ENCODE data around the gene CXCL12.

CXCL12 gene

DNA sequence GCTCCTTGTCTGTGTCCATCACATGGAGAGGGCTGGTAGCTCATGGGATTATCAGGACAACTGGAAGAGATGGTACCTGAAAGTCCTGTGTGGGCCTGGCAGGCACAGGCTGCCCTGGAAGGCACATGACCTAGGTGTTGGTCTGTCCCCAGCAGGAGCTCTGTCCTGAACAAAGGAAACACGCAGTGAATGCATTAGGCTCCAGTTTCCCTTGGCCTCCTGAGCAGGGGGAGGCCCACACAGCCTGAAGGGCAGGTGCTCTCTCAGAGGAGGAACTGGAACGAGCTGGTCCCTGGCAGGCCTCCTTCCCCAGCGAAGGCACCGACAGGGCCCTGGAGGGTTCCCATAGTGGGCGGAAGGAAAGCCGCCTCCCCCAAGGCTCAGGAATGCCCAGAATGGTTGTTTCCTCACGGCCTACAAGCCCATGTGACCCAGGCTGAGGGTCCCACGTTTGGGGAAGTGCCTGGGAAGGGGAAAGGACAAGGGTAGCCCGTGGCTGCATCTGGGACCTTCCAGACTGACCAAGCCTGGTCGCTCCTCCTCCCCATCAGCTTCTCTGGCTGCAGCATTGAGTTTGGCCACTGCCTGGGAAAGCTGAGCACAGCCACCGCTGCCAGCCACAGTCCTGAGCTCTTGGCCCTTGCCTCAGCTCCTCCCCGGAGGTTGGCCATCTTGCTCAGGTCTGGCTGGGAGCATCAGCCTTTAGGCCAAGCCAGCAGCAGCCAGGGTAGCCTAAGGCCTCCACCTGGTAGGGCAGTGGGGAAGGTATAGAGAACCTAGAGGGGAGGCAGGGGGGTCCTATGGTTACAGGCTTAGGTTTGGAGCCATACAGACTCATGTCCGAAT, 21.8 kb downstream of the CXCL12 start:
- FAIRE-seq = no peak

DNA sequence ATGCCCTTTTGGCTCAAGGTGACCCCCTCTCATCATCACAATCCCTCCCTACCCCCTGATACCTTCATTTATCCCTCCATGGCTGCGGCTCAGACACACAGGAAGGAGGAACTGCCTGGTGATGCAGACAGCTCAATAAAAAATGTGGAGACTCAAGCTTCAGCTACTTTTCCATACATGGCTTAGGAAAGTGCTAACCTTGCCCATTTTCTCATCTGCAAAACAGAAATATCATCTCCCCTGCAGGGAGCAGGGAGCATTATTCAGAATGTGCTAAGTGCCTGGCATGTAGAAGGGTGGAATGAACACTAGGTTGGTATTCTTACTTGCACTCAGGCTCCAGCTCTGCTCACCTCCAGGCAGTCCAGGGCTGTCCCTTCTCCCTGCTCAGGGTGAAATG, 23.8 kb downstream of the CXCL12 start:
- FAIRE-seq = no peak

DNA sequence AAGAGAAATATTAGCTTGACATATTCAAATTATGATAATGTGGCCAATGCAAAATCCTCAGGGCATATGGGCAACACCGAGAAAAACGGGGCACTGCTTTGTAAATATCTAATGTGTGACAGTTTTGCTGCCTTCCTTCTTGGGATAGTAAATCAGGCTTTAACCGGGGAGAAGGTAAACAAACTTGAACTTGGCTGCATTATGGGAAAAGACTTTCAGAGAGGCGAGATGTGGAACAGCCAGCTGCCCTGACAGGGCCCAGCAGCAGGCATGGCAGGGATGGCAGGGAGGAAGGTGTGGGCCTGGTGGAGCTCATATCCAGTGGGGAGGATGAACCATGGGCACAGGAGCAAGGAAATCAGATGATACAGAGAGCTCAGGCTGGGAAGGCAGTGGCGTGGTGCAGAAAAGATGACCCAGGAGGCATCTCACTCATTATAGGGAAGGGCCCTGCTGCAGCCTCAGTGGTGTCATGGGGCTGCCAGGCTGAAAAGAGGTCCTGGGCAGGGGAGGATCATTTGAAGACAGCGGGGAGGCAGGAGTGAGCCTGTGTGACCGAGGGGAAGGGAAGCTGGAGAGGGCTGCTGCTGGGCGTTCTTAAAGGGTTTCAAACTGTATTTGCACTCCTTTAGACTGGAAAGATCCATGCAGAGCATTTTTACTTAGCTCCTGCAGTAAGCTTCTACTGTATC, 26.7 kb downstream of the CXCL12 start:
- no peak for FAIRE-seq

DNA sequence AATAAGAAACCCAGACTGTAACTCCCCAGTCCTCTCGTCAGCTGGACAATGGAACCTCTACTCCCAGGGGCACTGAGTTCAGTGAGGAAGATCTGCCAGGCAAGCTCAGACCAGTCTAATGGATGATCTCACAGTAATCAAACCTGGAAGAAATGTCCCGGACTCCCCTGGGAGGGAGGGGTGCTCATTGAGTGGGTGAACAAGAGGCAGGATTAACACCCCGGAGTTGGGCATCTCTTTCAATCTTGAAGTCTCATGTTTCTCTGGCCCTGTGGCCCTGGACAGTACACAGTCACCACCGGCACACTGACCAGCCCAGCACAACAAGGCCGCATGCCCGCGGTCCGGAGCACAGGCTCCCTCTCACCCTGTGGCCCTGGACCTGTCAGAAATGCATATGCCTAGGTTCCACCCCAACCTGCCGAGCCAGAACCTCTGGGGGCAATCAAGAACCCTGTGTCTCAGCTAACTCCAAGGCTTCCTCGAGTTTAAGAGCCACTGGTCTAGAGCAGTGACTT, 27.8 kb downstream of the CXCL12 start:
- FAIRE-seq = no peak

DNA sequence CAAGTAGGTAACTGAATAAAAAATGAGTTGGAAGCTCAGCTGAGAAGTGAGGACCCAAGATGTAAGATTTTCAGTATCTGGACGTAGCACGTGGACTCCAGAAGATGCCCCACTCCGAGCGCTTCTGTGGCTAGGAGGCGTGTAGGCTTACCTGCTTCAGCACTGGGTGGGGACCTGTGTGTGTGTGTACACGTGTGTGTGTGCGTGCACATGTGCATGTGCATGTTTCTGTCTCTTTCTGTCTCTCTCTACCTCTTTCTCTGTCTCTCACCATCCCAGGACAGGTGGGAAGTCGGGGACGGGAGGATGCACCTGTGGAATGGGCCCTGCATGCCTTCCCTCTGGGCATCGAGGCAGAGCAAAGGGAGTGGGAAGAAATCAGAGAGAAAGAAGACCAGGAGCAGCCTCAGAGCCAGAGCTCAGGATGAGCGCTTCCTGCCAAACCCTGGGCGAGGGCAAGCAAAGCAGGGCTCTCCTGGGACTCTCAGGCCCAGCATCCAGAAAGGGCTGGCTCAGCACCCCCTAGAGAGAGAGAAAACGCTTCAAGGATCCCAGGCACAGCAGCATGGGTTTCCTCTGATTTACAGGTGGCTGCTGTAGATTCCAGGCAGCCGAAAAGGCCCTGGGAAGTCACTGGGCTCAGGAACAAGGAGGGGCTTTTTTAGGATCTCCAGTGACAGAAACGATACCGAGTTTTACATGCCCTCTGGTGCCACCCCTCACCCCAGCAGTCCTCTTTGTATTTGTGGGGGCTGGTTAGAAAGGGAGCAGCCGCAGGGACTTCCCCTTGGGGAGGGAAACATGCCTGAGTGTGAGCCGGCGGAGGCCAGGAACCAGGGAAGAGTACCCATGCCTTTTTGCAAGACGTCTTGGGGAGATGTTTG, 28.5 kb downstream of the CXCL12 start:
- no peak for FAIRE-seq

DNA sequence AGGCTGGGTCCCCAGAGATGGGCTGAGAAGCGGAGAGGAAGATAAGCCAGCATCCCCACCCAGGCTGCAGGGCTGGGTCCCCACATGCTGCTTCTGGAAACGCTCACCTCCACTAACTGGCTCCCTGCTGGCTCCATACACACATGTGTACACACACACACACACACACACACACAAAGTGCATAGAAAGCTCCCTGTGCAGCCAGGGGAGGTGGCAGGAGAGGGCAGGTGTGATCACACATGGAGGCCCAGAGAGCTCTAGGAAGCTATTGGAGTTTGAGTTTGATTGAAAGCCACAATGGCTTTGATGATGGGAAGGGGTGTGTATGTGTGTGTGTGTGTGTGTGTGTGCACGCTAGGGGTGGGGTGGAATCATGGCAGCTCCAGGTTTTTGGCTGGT, 29.3 kb downstream of the CXCL12 start:
- no peak for FAIRE-seq

DNA sequence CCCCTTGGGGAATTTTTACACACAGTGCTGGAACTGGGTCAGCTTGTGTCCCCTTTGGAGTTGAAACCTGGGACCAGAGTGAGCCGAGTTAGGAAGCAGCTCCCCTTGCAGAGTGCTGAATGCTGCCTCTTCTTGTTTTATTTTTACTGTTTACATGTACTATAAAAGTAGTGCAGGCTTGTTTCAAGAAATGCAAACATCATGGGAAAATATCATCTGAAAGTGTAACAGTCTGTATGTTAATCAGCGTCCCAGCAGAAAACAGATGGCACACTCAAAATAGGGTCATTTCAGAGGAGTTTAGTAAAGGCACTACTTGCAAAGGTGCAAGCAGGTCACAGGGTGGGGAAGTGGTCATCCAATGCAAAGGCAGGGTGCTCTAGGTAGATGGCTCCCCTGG, 30.1 kb downstream of the CXCL12 start:
- FAIRE-seq = no peak

DNA sequence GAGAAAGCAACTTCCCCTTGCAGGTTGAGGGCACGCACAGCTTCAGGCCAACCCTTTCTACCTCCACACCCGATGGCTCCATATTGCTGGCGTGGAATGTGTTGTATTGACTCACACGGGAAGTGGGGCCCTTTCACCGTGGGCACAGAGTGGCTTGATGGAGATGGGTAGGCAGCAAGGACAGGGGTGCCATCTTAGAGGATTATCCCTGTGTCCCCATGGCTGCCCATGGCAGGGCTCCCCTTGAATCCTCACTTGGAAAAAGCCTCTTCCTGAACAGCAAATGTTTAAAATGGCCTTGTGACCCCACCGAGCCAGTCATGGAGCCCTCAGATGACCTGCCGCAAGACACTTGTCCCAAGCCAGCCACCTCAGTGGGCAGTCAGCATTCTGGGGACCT, 31.2 kb downstream of the CXCL12 start:
- no peak for FAIRE-seq

DNA sequence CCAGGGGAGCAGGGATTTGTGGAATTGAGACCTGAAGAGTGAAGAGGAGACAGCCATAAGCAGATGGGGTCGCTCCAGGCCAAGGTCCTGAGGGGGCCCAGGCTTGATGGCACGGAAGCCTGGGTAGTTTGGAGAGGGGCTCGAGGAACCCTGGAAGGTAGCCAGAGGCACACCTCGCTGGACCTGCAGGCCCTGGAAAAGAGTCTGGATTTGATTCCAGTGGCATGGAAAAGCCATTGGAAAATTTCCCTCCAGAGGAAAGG, 31.8 kb downstream of the CXCL12 start:
- FAIRE-seq = no peak

DNA sequence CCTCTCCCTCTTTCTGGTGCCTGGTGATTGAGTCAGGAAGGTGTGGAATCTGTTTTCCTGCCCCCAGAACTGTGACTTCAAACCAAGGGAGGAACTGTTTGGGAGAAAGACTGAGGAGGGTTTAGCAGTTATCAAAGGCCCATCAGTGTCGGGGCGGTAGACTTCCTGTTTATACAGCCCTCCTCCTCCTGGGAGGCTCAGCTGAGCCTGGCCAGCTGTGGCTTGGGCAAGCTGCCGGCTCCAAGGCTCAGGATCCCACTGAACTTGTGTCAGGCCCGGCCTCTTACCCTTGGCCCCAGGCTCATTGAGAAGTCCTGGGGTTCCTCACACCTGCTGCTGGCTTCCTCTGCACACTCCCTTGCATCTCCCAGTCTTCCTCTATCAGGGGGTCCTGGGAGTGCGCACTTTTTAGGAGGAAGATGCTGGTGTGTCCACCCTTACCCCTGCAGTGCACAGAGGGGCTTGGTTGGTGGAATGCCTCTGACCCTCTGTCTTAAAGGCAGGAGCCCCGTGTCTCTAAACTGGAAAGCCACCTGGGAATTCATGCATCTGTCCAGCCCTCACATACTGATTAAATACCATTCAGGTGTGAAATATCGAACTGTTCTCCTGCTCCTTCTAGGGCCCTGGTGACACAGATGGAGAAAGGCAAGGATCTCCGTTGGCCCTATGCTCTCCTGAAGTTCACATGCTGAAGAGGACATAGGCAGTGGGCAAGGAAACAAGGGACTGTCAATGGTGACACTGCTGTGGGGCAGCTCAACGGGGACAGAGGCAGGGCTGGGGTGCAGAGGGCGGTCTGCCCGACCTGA, 32.4 kb downstream of the CXCL12 start:
- FAIRE-seq = no peak

DNA sequence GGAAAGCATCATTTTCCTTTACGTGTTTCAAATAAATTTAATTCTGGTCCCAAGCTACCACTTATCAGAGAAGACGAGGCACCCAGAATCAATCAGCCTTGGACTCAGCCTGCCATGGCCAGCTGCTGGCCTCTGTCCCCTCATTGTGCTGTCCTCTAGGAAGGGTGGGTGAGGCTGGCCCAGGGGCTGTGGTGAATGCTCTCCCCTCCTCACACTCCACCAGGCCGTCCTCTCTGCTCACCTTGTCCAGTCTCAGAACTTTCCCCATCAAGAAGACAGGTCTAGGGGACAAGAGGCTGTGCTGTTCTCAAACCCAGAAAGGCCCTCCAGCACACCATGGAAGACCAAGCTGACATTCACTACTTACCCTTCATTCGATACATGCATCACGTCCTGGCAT, 36.4 kb downstream of the CXCL12 start:
- FAIRE-seq = no peak

DNA sequence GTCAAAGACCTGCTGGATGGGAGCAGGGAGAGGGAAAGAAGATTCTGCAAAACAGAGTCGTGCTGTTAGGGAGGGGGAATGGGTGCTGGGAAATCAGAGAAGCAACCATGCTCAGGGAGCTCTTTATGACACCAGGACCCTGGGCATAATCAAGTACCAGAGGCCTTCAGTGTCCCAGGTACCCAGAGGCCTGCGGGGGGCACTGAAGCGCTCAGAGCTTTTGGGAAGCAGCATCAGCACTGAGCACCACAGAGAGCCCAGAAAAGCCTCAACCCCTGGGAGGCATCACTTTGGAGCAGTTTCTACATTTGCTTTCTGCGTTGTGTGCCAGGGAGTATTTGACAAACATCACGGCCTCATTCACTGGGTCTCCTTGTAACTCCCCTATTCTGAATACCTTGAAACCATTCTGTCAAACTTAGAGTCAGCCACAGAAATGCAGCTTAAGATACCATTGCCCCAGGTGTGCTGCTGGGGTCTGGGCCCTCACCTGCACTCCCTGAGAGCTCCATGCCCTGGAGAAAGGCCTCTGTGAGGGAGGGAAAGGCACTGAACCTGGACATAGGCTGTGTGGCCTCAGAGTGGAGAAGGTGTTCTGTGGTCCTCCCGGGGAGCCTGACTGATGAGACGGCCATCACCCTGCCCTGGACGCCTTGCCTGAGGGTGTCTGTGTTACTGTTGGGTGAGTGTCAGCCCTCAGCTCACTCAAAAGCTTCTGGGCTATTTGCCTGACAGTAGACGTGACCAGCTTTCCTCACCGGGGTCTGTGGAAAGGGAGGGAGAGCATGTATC, 37.1 kb downstream of the CXCL12 start:
- FAIRE-seq = no peak

DNA sequence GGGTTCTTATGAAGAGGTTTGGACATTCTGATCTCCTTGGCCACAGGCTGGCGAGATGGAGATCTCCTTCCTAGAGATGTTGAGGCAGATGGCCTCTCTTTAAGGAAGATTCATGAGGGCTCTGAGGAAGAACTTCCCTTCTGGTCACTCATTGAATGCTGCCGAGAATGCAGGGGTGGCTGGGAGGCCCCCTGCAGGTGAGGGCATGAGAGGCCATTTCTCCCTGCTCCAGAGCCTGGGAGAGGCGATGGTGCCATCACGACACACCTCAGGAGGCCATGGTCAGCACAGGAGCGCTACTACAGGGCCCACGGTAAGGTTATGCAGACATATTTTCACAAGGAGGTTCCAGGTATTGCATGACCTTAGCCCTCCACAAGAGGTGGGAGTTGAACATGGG, 40.2 kb downstream of the CXCL12 start:
- FAIRE-seq = no peak

DNA sequence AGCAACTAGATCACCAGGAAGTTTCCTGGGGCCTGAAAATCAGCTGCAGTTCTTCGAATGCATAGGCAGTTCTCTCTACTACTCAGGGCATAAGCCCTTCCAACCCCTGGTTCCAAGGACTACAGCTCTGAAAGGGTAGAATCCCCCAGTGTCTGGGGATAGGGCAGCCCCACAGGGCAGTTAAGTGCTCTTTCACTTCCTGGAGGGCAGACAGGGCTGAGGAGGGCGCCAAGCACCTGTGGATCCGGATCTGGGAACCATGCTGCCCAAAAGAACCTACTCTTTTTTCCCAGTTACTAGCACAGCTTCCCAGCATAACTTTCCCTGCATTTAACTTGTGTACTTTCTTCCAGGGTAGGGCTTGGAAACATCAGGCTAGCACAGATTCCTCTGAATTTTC, 41.1 kb downstream of the CXCL12 start:
- no peak for FAIRE-seq

DNA sequence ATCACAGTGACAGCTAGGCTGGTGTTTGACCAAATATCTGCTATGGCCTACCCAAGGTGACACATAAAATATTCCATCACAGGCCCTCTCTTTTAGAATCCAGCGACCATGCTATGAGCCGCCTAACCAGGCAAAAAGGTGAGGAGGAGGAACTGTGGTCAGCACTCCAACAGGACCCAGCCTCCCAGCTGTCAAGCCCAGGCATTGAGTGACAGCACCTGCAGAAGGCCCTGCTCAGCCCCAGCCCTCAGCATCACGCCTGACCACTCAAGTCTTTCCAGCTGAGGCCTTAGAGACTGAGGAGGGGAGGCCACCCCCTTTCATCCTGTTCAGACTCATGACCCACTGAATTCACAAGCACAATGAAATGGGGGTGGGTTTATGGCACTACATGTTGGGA, 43.0 kb downstream of the CXCL12 start:
- no peak for FAIRE-seq

DNA sequence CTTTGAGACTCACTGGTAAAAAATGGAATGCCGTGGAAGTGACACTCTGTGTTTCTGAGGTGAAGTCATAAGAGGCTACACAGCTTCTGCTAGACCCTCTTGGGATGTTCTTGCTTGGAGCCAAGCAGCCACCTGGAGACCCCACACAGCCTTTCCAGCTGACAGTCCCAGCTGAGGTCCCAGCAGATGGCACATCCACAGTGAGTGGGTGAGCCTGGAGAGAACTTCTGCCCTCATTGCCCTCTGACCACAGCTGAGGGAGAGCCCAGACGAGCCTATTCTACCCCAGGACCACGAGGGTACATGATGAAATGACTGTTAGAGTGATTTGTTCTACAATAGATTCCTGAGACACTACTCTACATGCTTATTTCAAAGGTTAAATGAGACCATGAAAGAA, 44.3 kb downstream of the CXCL12 start:
- no peak for FAIRE-seq

DNA sequence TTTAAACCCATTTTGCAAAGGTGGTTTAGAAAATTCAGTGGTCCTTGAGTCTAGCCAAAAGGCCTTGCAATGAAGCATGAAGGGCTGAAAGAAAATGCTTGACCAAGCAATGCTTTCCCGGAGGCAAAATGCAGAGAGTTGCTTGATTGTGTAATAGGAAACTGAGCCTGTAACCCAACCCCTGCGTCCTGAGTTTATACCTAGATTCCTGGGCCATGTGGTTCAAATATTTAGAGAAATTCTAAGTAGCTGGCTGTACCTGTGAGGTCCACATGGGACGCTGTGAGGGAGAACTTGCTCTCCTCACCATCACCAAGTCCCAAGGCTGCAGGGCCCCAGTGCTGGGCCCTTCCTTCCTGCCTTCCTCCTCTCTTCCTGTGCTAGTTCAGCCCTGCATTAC, 45.7 kb downstream of the CXCL12 start:
- no peak for FAIRE-seq

DNA sequence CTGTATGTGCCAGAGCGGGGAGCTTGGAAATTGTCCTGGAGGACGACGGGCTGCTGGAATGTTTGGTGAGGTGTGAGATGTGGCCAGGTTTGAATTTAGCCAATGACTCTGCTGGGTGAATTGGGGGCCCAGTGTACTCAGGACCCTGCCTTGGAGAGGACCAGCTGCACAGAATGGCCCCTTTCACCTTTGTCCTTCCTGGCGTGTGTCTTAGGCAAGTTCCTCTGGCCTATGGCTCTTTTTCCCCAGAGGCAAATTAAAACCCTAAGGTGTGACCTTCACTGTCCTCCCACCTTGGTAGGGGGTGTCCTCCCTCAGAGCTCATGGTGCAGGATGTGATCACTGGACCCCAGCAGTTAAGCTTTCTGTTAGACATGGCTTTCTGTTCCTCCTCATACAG, 47.8 kb downstream of the CXCL12 start:
- no peak for FAIRE-seq

DNA sequence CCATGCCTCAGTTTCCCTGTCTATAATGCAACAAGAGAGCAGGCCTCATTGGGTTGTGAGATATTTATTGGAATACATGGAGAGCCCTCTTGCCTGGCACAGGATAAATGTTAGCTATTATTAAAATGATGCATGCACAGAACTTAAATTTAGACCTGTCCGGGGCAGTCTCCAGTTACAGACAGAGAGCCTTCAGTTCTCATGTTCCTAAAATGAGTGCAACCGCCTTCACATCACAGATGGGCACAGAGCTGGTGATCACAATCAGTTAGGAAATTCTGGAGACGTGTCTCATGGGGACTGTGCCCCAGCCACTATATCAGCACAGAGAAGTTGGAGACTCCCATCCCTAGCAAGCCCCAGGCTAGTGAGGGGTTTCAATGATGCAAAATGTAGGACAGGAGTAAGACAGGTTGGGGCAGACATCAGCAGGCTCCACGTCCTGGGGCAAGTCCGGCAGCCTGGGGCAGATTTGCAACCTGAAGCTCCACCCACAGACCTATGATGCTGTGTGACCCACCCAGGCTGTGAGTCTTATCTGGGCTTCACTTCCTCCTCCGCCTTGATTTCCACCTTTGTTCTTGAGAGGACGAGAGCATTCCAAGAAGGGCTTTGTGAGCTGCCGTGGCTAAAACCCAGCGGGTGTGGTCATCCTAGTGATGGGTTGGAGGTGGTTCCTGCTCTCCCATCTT, 49.4 kb downstream of the CXCL12 start:
- no peak for FAIRE-seq

DNA sequence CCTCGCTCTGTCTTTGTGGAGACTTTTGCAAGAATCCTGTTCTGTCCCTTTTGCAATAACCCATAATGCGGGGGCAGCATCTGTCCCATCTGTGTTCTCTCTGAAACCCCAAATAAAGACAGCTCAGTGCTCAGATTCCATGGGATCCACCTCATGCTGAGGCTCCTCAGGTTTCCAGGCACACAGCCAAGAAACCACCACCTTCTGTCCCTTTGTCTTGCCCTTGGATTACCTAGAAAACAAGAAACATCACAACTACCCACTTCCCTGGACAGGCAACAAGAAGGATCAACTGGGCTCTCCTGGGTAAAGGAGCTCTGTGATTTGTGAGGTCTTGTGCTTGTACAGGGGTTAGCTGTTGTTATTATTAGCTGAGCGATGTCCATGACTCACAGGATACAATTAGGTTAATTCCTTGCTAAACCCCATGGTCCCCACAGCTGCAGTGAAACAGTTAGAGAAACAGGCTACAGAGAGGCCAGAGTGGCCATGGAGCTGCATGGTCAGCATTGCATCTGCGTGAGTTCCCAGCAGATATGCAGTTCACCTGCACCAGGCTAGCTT, 50.2 kb downstream of the CXCL12 start:
- FAIRE-seq = no peak

DNA sequence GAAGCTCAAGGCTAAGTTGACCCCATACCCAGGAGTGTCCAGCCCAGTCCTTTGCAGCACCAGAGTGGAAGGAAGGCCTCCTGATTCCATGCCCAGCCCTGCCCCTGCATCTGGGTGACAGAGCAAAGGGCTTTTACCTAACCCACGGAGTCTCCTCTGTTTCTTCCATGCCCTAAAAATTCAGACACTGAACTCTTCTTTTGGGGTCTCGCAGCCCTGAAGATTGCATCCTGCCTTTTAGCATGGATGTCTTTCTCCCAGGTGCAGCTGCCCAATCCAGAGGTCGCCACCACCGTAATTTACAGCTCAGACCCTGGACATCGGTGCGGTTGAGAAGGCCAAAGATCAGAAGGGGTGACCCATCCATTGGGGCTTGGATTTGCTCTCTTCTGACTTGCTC, 50.8 kb downstream of the CXCL12 start:
- no peak for FAIRE-seq
